HG03342 (cell line): Measurements from ENCODE around the gene RAPGEF2.
"Not testable (repeated sequence)": the region's sequence is repeated elsewhere in the genome, so short reads cannot be mapped to it uniquely, and the experiment has no call there.

Source experiments
- ATAC-seq: cut with Tn5 transposase; IDR thresholded peaks from one replicate; pipeline ENCODE4 v1.9.1; 2021; ENCODE audit warnings: mild to moderate bottlenecking, moderate library complexity; ENCODE audit not compliant: unreplicated experiment

Gene RAPGEF2

DNA sequence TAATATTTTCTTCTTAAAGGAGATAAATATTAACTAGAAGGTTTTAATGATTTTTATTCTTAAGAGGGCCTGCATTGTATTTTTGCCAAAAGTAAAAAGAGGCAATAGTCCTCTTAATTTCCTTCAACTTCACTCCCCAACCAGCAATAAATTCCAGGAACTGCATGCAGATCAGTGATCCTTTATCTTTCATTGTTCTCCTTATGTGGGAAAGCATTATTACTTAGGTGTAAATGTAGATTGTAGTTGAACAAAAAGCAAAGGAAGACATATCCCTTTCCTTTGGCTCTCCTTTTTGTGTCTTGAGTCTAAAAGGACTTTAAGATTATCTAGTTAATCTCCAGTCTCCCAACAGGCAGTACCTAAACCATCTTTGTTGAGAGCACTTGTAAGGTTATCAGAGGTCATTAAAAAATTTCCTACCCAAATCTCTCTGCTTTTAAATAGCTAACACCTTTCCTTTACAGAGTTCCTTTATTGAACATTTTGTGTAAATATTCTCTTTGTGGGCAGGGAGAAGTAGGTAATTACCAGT is 55.3 kb downstream of the RAPGEF2 start:
- no peak for ATAC-seq

DNA sequence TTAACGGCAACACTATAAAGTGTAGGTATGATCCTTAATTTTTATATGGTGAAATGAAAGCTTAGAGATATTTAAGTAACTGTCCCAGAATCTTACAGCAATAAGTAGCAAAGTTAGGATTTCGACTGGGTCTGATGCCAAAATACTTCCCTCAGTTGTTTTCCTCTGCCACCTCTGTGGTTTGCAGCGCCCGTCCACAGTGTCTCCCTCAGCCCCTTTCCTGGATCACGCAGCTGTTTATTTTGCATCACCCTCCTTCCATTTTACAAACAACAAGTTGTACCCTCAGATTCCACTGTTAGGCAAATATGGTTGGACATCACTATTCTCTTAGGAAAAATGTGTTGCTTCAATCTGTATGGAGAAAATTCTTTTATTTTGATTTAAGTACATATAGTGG is 56.1 kb downstream of the RAPGEF2 start:
- ATAC-seq: no peak

DNA sequence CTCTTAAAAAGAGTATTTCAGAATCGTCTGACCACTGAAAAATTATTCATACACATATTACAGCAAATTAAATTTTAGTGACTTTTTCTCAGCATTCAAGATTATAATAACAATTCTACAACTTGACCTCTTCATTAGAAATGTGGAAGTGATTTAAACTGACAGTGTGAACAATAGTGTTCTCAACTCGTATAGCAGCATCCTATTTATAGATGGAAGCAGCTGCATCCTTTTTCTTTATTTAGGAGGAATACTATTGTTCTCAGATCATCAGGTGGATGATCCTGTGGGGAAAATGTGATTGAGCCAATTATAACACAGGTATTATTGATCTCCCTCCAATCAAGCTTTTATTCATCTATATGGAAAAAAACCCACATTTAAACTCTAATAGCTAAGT is 56.7 kb downstream of the RAPGEF2 start:
- ATAC-seq: no peak

DNA sequence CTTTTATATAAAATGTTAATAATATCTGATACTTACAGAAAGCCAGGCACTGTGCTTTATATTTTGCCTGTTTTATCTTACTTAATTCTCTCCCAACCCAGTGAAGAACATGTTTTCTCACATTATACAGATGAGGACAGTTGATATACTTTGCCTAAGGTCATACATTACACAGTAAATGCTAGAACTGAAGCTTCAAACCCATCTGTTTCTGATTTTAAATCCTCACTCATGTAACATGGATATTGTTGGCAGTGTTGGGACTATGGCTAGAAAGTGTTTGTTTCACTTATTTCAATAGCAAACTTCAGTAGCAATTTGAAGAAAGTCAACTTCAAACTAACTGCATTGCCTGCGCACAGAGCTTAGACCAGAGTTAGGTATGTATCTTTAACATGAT is 57.4 kb downstream of the RAPGEF2 start:
- ATAC-seq: no peak

DNA sequence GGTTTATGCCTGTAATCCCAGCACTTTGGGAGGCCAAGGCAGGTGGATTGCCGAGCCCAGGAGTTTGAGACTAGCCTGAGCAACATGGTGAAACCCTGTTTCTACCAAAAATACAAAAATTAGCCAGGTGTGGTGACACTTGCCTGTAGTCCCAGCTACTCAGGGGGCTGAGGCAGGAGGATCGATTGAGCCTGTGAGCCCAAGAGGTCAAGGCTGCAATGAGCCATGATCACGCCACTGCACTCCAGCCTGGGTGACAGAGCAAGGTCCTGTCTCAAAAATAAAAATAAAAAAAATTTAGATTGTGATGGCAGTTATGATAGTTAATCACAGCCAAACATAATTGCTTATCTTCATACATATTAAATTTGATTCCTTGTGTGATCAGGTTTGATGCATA is 58.6 kb downstream of the RAPGEF2 start:
- not testable (repeated sequence) for ATAC-seq

DNA sequence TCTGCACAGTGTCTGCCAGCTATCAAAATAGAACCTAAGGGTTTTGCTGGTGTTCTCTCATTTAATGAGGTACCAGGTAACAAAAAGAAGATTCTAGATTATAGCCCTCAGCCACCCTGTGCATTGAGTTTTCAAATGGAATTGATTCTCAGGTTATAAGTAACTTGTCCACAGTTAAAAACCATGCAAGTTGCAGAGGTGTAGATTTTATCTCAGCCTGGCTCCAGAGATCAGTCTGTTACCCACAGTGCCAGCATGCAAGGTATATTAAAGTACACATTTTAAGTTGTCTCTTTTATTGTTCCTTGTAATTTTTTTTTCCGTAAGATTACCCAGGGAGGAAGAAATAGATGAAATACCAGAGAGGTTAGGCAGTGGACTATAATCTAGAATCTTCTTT is 59.7 kb downstream of the RAPGEF2 start:
- ATAC-seq: no peak

DNA sequence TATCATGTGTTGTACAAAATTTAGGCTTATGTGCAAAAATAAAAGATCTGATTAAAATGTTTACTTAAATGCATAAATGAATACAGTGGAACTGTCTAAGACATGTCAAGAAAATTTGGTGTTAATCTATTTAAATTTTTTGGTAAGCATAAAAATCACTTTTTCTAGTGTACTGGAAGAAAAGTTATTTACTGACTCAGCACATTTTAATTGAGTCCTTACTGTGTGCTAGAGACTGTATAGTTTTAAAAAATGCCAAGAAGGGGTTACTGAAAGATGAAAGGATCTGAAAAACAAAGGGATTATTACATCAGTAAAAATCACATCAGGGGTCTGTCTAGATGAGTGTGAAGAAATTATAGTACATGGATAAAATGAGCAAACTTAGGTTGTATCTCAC is 60.6 kb downstream of the RAPGEF2 start:
- ATAC-seq: no peak

DNA sequence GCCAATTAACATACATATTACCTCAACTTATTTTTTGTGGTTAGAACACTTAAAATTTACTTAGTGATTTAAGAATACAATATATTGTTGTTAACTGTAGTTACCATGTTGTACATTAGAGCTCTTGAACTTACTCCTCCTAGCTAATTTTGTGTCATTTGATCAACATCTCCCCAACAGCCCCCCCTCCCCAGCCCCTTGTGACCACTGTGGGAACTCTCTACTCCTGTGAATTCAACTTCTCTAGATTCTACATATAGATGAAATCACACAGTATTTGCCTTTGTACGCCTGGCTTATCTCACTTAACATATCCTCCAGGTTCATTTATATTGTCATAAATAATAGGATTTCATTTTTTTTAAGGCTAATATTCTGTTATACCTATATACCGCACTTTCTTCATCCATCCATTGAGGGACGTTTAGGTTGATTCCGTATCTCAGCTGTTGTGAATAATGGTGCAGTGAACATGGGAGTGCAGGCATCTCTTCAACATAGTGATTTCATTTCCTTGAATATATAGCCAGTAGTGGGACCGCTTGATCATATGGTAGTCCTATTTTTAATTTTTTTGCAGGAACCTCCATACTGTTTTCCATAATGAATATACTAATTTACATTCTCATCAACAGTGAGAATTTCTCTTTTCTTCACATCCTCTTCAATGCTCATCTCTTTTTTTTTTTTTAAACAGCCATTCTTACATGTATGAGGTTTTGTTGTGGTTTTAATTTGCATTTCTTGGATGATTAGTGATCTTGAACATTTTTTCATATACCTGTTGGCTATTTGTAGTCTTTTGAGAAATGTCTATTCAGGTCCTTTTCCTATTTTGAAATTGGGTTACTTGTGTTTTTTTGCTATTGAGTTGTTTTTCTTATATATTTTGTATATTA is 66.8 kb downstream of the RAPGEF2 start:
- ATAC-seq: peak; percentile 62

DNA sequence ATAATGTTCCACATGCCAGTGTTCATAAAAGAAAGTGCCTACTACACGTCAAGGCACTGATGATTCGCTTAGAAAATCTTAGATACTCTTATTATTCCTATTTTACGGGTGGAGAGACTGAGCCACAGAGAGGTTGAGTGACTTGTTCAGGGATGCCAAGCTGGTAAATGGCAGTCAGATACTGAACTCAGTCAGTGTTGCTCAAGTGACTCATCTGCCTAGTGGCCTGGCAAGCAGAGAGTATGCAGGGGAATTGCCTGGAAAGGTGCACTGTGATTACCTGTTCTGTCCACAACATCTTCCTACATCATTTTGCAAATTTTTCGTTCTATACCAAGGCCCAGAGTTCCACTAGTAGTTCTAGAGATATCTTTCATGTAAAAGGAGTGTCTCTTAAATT is 68.4 kb downstream of the RAPGEF2 start:
- ATAC-seq: no peak

DNA sequence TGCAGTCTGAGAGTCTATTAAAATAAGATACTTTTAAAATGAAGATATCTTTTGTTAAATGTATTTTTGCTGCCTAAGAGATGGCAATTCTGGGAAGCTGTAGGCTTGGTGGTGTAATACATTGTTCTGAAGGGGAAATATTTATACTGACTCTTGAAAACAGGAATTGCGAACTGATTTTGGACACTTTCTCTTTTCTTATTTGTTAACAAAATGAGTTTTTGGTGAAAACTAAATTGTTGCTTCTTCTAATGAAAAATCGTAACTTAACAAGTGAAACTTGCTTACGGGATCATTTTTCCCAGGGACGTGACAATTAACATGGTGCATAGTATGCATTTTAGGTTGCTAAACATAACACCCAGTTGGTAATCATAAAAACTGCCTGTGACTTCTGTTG is 71.0 kb downstream of the RAPGEF2 start:
- ATAC-seq: no peak

DNA sequence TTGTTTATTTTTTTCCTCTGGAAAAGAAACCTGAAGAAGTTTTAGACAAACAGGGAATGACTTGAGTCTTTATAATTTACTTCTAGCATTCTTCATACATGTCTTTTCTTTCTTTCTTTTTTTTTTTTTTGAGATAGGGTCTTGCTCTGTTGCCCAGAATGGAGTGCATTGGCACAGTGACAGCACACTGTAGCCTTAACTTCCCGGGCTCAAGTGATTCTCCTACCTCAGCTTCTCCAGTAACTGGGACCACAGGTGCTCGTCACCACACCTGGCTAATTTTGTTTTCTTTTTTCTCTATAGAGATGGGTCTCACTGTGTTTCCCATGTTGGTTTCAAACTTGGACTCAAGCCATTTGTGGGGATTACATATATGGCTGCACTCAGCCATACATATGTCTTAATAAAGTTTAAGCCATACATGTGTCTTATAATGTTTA is 71.8 kb downstream of the RAPGEF2 start:
- ATAC-seq: no peak

DNA sequence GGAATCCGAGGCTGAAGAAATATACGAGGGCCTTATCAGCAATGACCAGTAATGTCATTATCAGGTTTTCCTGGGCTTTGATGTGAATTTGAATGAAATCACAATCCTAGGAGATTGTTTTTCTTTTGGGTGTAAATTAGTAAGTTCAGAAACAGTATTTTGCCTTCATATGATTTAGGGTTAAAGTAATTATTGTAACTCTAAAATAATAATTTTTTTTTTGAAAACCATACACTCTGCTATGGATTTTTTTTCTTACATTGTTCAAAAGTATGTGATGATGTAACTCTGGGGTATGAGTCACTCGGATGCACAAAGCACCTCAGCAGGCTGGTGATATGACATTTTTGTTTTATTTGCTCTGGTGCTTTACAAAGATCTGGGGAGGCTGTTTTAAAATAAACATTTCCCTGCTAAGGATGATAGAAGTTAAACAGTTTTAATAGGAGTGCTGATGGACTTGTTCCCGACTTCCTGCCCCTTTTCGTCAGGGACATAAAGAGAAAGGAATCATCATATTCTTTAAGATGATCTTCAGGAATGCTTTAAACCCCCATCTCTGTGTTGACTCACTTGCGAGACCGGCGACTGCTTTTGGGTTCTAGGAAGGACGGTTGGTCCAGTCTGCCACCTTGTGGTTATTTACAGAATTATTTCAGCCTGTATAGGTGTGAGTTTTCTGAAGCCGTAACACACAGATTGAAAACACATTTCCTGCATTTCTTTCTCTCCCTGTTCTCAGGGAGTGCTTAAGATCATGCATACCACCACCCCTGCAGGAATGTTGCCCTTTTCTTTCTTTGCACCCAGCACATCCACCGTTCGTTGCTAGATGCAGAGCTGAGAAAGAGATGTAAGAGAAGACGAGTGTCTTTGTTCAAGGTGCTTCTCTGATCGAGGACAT is 72.5 kb downstream of the RAPGEF2 start:
- ATAC-seq: peak; percentile 49

DNA sequence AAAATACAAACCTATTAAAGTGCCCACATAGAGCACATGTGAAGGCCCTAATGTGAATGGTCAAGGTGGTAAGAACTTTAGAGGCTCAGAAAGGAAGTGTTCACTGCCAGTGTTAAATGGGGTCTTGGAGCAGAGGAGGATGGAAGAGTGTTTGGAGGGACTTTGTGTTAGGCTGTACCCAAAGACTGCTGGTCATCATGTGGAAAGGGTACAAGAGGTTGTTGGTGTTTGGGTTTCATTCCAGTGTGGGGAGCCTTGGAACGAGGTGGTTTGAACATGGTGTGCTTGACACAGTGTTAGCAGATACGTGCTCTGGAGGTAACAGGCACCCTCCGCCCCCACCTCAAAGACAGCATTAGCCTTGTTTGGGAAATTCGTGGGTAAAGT is 73.1 kb downstream of the RAPGEF2 start:
- ATAC-seq: no peak

DNA sequence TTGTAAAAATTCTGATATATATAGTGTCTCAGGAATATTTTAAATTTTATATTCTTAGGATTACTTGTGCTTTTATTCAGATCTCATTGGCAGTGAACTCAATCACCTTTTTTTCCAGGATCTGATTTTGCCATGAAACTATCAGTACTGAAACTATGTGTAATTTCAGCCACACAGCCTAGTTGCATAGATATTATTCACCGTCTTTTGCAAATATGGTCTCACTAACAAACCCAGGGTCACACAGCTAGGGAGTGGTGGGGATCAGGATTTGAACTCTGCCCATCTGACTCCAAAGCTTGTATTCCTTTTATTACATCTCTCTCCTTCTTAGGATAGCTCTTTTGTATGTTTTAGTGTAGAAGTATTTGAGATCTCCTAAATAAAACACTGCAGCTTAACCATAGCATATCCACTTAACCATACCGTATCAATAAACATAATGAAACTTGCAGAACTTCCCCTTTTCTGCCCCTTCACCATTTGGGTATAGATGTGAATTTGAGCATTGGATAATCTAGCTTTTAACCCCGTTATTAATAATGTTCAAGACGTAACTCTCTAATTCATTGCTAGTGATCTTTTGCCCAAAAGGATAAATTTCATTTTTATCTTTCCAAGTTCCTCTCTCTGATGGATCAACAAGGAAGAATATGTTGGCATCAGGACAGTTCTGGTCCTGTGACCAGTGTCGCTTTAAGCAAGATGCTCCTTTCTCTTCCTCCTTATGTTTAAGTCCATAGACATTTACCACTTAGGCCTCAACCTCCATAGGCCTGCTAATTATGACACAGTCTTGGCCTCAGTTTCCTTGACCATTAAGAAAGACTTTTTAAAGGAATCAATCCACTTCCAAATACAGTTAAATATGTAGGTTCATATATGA is 74.6 kb downstream of the RAPGEF2 start:
- peak; percentile 48 for ATAC-seq

DNA sequence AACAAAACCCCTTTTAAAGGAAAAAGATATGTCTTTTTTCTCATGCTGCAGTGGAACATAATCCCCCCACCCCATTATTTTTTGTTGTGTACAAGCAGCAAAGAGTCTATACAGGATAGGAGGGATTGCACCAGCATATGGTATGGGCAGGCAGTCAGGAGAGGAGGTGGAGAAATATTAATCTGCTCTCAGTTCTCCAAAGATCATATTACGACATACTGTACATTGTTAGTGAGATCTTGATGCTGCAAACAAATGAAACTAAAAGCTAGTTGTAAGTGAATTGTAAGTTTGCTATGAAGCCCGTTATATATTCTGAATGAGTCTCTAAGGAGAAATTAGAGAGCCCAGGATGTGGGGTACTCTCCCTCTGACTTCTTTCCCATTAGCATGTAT is 75.3 kb downstream of the RAPGEF2 start:
- ATAC-seq: peak; percentile 36

DNA sequence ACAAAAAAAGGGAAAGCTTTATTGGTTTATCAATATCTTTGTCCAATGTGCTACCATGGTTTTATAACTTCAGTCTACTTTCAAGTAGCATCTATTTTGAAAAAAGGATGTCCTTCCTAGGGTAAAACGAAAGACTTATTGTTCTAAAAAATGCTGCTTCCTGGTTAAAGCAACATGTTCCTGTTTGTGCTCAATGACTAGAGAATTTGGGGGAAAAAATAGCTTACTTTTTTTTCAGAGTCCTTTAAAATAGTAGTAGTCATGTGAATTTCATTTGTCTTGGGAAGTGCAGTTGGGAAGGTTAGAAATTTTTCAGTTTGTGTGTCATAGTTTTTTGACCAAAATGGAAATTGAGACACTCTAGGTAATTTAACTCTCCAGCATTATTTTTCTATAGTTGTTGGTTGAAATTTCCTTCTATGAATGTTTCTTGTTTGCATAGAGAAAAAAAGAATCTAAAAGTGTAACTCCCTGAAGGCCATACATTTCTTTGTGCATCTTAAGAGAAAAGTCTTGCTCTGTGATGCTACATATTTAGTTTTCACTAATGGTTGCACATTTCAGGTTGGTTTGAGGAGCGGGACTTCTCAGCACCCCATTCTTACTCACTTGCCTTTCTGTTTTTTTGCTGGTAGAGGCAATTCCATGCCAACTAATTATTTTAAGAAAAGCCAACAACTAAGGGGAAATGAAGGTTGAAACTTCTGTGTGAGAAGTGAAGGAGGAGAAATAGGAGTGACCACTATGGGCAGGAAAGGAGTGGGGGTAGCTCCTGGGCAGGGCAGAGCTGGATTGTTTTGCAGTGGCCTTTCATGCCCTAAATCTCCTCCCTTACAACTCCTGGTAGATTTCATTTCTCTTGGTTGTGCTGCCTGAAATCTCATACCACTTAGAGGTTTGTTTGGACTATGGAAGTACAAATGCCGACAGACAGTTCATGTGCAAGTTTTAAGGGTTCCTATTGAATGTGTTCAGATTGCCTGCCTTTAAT is 76.4 kb downstream of the RAPGEF2 start:
- no peak for ATAC-seq

DNA sequence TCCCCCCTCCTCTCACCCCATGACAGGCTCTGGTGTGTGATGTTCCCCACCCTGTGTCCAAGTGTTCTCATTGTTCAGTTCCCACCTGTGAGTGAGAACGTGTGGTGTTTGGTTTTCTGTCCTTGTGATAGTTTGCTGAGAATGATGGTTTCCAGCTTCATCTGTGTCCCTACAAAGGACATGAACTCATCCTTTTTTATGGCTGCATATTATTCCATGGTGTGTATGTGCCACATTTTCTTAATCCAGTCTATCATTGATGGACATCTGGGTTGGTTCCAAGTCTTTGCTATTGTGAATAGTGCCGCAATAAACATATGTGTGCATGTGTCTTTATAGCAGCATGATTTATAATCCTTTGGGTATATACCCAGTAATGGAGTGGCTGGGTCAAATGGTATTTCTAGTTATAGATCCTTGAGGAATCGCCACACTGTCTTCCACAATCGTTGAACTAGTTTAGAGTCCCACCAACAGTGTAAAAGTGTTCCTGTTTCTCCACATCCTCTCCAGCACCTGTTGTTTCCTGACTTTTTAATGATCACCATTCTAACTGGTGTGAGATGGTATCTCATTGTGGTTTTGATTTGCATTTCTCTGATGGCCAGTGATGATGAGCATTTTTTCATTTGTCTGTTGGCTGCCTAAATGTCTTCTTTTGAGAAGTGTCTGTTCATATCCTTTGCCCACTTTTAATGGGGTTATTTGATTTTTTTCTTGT is 81.2 kb downstream of the RAPGEF2 start:
- not testable (repeated sequence) for ATAC-seq

DNA sequence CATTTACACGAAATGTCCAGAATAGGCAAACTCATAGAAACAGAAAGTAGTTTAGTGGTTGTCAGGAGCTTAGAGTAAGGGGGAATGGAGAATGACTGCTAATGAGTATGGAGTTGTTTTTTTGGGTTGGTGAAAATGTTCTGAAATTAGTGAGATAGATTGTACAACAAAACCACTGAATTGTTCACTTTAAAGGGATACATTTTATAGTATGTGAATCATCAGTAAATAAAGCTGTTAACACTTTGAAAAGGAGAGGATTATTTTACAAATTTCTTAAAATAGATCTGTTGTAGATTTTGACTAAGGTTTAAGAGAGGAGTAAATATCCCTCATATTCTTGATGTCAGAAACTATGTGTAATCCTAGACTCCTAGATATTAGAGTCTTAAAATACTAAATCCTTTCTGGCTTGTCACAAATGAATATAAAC is 82.7 kb downstream of the RAPGEF2 start:
- ATAC-seq: peak; percentile 59

DNA sequence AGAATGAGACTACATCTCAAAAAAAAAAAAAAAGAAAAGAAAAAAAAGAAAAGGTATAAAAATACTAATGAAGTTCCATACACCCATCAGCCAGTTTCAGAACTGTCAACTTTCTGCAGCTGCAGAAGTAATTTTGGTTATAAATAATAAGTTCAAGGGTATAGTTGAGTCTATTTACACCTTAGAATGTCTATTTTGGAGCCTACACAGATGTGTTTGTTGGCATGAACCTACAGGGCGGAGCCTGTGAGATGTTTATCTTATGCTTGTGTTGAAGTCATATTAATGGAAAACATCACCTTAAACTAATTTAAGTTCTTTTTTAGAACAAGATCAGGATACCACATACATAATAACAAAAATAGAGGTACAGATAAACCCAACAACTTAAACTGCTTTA is 85.8 kb downstream of the RAPGEF2 start:
- no peak for ATAC-seq
